ENCODE results near the gene CATSPER3.

CATSPER3 gene

GRCh38 chr5:135011355-135012032 lies 43.8 kb downstream of the CATSPER3 start:
- no peak for DNase-seq (ENCODE audit: low read depth)

- DNase-seq (ENCODE audit: low read depth): no peak
Observed at GRCh38 chr5:135012033-135012588, 44.4 kb downstream of the CATSPER3 start.

GRCh38 chr5:135012951-135013391 lies 45.3 kb downstream of the CATSPER3 start:
- DNase-seq (ENCODE audit: low read depth): no peak

- no peak for DNase-seq (ENCODE audit: low read depth)
Observed at GRCh38 chr5:135013445-135013844, 45.7 kb downstream of the CATSPER3 start.

- DNase-seq (ENCODE audit: low read depth): no peak
Observed at GRCh38 chr5:135013947-135014570, 46.4 kb downstream of the CATSPER3 start.

GRCh38 chr5:135015942-135016341 lies 48.2 kb downstream of the CATSPER3 start:
- DNase-seq (ENCODE audit: low read depth): no peak

GRCh38 chr5:135016861-135017290 lies 49.2 kb downstream of the CATSPER3 start:
- DNase-seq (ENCODE audit: low read depth): no peak

GRCh38 chr5:135018457-135018856 lies 50.8 kb downstream of the CATSPER3 start:
- no peak for DNase-seq (ENCODE audit: low read depth)

GRCh38 chr5:135019314-135019713 lies 51.6 kb downstream of the CATSPER3 start:
- no peak for DNase-seq (ENCODE audit: low read depth)

- no peak for DNase-seq (ENCODE audit: low read depth)
Observed at GRCh38 chr5:135020111-135020895, 52.6 kb downstream of the CATSPER3 start.

GRCh38 chr5:135024956-135025729 lies 57.4 kb downstream of the CATSPER3 start:
- no peak for DNase-seq (ENCODE audit: low read depth)

- DNase-seq (ENCODE audit: low read depth): no peak
Observed at GRCh38 chr5:135025730-135026644, 58.3 kb downstream of the CATSPER3 start.

GRCh38 chr5:135026645-135027265 lies 59.0 kb downstream of the CATSPER3 start:
- no peak for DNase-seq (ENCODE audit: low read depth)

- no peak for DNase-seq (ENCODE audit: low read depth)
Observed at GRCh38 chr5:135027266-135027696, 59.6 kb downstream of the CATSPER3 start.

- no peak for DNase-seq (ENCODE audit: low read depth)
Observed at GRCh38 chr5:135027697-135028615, 60.2 kb downstream of the CATSPER3 start.

GRCh38 chr5:135028791-135029476 lies 61.2 kb downstream of the CATSPER3 start:
- DNase-seq (ENCODE audit: low read depth): no peak

GRCh38 chr5:135029477-135030122 lies 61.9 kb downstream of the CATSPER3 start:
- DNase-seq (ENCODE audit: low read depth): no peak

Data from GM04503 (cell line).